HG03521 (cell line): ENCODE data around the gene CA10.

Experiments used
- ATAC-seq: cut with Tn5 transposase; IDR thresholded peaks from one replicate; pipeline ENCODE4 v1.9.1; 2021; ENCODE audit warnings: mild to moderate bottlenecking, moderate library complexity; ENCODE audit not compliant: unreplicated experiment

The CA10 gene

DNA sequence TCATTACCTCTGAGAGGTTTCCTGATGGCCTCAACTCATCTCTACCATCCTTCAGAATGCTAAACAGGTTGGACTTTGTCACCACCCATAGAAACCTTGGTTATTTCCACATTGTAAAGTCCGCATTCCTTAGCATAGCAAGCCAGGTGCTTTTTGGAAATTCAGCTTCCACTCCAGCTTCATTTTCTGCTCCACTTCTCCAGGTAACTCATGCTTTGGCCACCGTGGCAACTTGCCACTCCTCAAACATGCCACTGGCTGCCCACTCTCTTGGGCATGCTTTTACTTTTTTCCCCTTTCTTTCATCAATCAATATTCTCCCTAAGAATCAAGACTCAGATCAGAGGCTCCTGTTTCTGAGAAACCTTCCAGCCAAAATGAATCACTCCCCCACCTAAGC, 203.3 kb downstream of the CA10 start:
- no peak for ATAC-seq

GRCh38 chr17:51954232-51954765, 204.2 kb downstream of the CA10 start:
- no peak for ATAC-seq

DNA sequence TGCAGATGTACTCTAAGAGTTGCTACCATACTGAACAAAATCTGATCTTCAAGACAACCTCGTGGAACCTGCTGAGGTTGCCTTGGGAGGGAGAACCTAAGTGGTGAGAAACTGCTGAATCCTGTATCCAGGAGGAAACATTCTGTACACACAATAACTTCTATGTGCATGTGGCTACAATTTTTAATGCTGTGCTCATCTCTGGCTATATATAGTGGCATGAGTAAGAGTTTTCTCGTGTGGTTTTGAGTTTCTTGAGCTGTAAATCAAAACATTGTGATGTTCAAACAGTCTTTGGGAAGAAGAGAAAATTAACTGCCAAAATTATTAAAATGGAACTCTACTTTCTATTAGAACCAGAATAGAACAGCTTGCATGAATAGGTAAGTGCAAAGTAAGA, 206.8 kb downstream of the CA10 start:
- ATAC-seq = no peak

DNA sequence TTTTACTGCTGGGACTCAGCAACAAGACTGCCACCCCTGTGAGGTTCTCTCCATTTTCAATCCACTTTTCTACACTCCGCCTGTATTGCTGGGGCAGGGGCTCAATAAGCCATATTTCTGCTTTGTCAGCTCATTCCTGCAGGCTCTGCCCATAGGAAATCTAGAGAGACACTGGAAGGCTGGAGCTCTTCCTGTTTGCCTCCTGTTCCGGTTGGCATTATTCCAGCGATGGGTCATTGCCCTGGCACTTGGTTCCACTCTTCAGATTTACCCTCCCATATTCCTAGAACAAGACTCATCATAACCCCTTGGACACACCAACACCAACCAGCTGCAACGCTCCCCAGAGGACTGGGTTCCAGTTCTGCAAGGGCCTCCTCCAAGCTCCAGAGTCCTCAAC, 210.4 kb downstream of the CA10 start:
- ATAC-seq = no peak

- no peak for ATAC-seq
Observed at GRCh38 chr17:51947160-51947735, 211.3 kb downstream of the CA10 start.

- no peak for ATAC-seq
Observed at GRCh38 chr17:51946311-51946710, 212.2 kb downstream of the CA10 start.

GRCh38 chr17:51941272-51941671, 217.2 kb downstream of the CA10 start:
- ATAC-seq = no peak

DNA sequence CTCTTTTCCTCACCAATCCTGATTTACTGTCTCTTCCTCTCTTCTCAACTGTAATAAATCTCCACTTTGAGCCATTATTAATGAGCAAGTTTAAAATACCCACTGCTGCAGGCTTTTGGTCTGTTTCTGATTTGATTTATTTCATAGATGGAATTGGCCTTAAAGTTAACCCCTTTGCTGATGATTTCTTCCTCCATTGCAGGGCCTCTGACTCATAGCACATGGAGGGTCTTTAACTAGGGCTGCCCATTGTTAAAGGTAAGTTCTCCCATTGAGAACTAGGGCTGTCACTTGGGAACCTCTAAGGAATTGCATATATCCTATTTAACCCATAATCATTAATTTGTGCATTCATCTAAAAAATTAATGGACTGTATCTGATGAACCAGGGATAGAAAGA, 221.2 kb downstream of the CA10 start:
- ATAC-seq = no peak

DNA sequence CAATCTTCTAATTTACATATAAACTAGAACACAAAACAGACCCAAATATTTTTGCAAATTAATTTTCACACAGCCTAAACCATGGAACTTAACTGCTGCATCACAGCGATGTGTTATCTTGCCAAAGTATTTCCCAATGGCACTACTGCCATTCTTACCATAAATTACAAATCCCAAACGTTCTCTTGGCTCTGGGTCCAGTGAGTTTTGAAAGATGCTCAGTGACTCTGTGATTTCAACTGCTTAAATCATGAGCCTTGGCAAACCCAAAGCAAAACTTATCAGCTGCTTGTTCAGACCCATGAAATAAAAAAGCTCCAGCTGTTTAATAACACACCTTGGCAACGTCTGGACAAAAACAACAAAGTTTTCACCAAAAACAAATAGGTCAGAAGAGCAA, 223.0 kb downstream of the CA10 start:
- no peak for ATAC-seq

GRCh38 chr17:51933647-51934046, 224.9 kb downstream of the CA10 start:
- no peak for ATAC-seq

- no peak for ATAC-seq
Observed at GRCh38 chr17:51926448-51926847, 232.1 kb downstream of the CA10 start.

GRCh38 chr17:51921500-51921899, 237.0 kb downstream of the CA10 start:
- no peak for ATAC-seq

GRCh38 chr17:51914577-51914976, 243.9 kb downstream of the CA10 start:
- ATAC-seq = no peak

GRCh38 chr17:51913491-51914205, 244.9 kb downstream of the CA10 start:
- ATAC-seq = no peak

- ATAC-seq = no peak
Observed at GRCh38 chr17:51912939-51913338, 245.6 kb downstream of the CA10 start.

GRCh38 chr17:51911237-51911636, 247.3 kb downstream of the CA10 start:
- no peak for ATAC-seq

- ATAC-seq = no peak
Observed at GRCh38 chr17:51909971-51910370, 248.5 kb downstream of the CA10 start.

DNA sequence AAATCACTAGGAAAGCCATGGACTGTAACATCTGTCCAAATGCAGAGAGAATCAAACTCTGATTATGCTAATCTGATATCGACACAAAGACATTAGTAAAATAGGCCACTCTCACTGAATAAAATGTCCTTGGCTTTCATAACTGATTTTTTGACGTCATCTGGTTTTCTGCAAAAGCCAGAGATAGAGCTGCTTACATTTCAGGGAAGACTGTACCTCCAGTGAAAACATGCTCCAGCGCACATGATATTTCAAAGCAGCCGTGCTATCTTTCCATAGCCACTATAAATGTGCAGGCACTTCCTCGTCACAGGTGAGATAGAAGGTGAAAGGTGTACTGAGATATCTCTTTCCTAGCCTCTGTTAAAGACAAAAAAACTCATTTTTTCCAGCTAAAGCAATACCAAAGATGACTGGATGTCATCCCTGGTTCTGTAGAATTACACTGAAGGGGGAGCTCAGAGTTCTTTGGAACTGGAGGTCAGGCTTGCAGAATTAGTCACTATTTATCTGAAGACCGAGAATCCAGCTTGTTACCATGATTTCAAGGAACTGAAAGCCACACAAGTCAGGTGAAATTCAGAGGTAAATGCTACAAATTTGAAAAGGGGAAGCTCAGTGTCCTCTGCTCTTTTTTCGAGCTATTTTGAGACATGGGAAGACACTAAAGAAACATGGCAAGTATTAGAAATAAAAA, 249.5 kb downstream of the CA10 start:
- ATAC-seq = peak; percentile 50

GRCh38 chr17:51907041-51907440, 251.5 kb downstream of the CA10 start:
- no peak for ATAC-seq

DNA sequence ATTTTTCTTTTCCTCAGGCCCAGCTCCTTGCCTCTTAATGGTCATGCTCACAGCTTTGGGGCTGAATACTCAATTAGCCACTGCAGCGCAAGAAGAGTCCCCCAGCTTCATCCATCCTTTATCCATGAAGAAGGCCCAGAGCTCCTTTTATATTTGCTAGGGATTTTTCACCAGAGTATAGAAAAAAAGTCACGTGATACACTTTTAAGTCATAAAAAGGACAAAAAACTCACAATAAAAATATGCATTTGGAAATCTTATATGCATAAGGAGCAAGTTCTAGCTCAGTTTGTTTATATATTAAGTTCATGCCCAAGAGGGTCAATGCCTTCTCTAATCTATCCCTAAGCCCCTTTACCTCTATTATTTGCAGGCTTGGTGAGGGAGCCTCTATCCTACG, 254.1 kb downstream of the CA10 start:
- ATAC-seq = no peak

DNA sequence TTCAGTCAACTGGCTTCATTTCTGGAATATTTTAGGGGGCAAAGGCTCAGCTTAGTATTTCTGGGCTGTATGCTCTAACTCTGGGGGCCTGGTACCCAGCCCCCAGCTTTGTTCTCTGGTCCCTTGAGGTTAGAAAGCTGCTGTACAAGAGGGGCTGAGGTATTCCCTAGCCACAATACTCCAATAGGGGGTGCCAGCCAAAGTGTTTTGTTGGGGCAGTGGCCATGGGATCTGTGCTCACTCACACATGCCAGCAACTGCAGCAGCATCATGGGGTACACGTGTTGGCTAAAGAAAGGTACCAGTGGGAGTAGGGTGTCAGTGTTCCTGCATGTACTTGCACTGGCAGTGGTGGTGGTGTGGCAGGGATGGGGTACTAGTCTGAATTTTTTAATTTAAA, 257.3 kb downstream of the CA10 start:
- no peak for ATAC-seq

- no peak for ATAC-seq
Observed at GRCh38 chr17:51891936-51892335, 266.6 kb downstream of the CA10 start.
